GM12801 (cell line): ENCODE measurements around the gene PTGER3.

Source experiments
- TF ChIP-seq, protein P1 (sequence below): IDR thresholded peaks from one replicate; pipeline ENCODE4 v1.5.1; 2011; ENCODE audit warnings: control low read depth; ENCODE audit not compliant: insufficient read length; ENCODE audit errors: extremely low read depth

PTGER3 gene

GRCh38 chr1:70980361-70980760 lies 67.3 kb downstream of the PTGER3 start:
- TF ChIP-seq, protein P1, sequence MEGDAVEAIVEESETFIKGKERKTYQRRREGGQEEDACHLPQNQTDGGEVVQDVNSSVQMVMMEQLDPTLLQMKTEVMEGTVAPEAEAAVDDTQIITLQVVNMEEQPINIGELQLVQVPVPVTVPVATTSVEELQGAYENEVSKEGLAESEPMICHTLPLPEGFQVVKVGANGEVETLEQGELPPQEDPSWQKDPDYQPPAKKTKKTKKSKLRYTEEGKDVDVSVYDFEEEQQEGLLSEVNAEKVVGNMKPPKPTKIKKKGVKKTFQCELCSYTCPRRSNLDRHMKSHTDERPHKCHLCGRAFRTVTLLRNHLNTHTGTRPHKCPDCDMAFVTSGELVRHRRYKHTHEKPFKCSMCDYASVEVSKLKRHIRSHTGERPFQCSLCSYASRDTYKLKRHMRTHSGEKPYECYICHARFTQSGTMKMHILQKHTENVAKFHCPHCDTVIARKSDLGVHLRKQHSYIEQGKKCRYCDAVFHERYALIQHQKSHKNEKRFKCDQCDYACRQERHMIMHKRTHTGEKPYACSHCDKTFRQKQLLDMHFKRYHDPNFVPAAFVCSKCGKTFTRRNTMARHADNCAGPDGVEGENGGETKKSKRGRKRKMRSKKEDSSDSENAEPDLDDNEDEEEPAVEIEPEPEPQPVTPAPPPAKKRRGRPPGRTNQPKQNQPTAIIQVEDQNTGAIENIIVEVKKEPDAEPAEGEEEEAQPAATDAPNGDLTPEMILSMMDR, result no peak

- TF ChIP-seq, protein P1, result no peak
Measured at GRCh38 chr1:70979881-70980280, 67.7 kb downstream of the PTGER3 start.

- TF ChIP-seq, protein P1, result no peak
Measured at GRCh38 chr1:70979313-70979712, 68.3 kb downstream of the PTGER3 start.

- TF ChIP-seq, protein P1, result no peak
Measured at GRCh38 chr1:70978623-70979022, 69.0 kb downstream of the PTGER3 start.

GRCh38 chr1:70977575-70977974 lies 70.0 kb downstream of the PTGER3 start:
- TF ChIP-seq, protein P1, result no peak

DNA sequence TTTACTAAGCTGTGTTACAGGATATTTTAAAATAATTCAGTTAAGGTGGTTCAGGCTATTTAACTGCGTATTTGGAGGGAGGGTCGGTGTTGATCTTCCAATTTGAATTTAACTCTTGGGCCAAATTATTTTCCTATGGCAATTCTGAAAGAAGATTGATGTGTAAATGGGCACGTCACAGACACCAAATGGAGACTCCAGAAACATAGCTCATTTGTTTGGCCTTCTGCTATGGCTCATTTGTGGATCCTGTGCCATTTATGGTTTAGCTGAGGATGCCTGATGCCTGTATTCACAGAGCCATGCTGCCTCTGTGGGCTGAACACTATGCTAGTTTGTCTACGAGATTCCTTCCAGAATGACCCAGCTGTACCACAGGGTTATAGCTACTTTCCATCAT lies 70.6 kb downstream of the PTGER3 start:
- TF ChIP-seq, protein P1, result no peak

- TF ChIP-seq, protein P1, result no peak
Measured at GRCh38 chr1:70973754-70974153, 73.9 kb downstream of the PTGER3 start.

DNA sequence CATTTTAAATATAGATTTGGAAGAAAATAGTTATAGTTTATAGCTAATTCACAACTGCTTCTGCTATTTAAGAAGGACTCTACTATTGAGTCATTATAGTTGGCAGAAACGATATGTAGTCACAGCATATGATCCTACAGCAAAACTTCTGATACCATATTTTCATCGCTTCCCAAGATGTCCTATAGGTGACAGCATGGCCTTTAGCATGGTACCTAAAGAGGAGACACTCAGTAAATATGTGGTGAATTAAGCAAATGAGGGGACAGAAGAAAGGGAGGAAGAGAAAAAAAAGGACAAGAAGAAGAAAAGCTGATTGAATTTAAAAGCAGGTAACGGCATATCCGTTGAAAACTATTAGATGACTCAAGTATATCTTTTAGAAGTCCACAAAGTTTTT lies 77.2 kb downstream of the PTGER3 start:
- TF ChIP-seq, protein P1, result no peak
